OCI-LY3 (cell line): ENCODE data around the gene GRPR.
"Not testable (repeated sequence)": the region's sequence is repeated elsewhere in the genome, so short reads cannot be mapped to it uniquely, and the experiment has no call there.

Experiments
- H2AFZ ChIP-seq: fragments of 200-600, 300-600 bp; shearing (Covaris generic); 2 replicates; pipeline ENCODE4 v1.6.0; 2014; ENCODE audit warnings: antibody characterized with exemption, low read depth, low read length
- H3K27ac ChIP-seq: fragments of 200-600, 300-600 bp; sonication (generic); 2 replicates; pipeline ENCODE4 v1.5.1; 2014; ENCODE audit warnings: mild to moderate bottlenecking, low read length, moderate library complexity, mixed read lengths
- H3K27me3 ChIP-seq: fragments of 200-600, 300-600 bp; sonication (generic); 2 replicates; pipeline ENCODE4 v1.6.1; 2014; ENCODE audit warnings: low read depth, low read length, mixed read lengths
- H3K36me3 ChIP-seq: fragments of 200-600, 300-600 bp; sonication (generic); replicated peaks from 2 replicates; pipeline ENCODE3; 2014; ENCODE audit warnings: low read depth, low read length, mixed read lengths
- H3K4me1 ChIP-seq: fragments of 300-600, 200-600 bp; sonication (generic); 2 replicates; pipeline ENCODE4 v1.6.1; 2014; ENCODE audit warnings: low read length, mixed read lengths
- H3K4me2 ChIP-seq: fragments of 200-600, 300-600 bp; sonication (generic); 2 replicates; pipeline ENCODE4 v1.6.1; 2014; ENCODE audit warnings: low read length, mixed read lengths
- H3K4me3 ChIP-seq: fragments of 300-600, 200-600 bp; sonication (generic); 2 replicates; pipeline ENCODE4 v1.5.1; 2014; ENCODE audit warnings: antibody characterized with exemption, mild to moderate bottlenecking, low read length, moderate library complexity
- H3K79me2 ChIP-seq: fragments of 300-600, 200-600 bp; shearing (Covaris generic); 2 replicates; pipeline ENCODE4 v1.6.1; 2014; ENCODE audit warnings: mild to moderate bottlenecking, low read length, mixed read lengths
- H3K9ac ChIP-seq: fragments of 300-600, 200-600 bp; shearing (Covaris generic); 2 replicates; pipeline ENCODE4 v1.6.0; 2014; ENCODE audit warnings: mild to moderate bottlenecking, low read length, moderate library complexity
- H3K9me3 ChIP-seq: fragments of 200-600, 300-600 bp; shearing (Covaris generic); 2 replicates; pipeline ENCODE4 v1.6.1; 2014; ENCODE audit warnings: low read length, mixed read lengths; ENCODE audit not compliant: insufficient read depth
- H4K20me1 ChIP-seq: fragments of 200-600, 300-600 bp; sonication (generic); 2 replicates; pipeline ENCODE4 v1.6.1; 2016; ENCODE audit warnings: low read length, mixed read lengths; ENCODE audit not compliant: insufficient read depth
- EZH2phosphoT487 ChIP-seq: fragments of 200-600 bp; shearing (Covaris generic); IDR thresholded peaks from 2 replicates; pipeline ENCODE4 v1.6.1; 2018; ENCODE audit warnings: antibody characterized with exemption, mixed run types, low read depth
- TF ChIP-seq, protein P1 (sequence below): fragments of 200-600, 300-600 bp; sonication (generic); IDR thresholded peaks from 2 replicates; pipeline ENCODE4 v1.5.1; 2014; ENCODE audit warnings: antibody characterized with exemption, low read length, low read depth

GRPR gene

DNA sequence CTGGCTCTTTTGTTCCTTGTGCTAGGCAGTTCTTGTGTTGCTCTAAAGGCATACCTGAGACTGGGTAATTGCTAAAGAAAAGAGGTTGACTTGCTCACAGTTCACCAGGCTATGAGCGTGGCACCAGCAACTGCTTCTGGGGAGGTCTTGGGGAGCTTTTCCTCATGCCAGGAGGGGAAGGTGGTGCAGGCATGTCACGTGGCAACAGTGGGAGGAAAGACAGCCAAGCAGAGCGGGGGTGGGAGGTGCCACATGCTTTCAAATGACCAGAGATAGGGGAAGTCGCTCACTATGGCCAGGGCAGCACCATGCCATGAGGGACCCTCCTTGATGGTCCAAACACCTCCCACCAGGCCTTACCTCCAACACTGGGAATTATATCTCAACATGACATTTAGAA, 48.6 kb downstream of the GRPR start:
- Histone ChIP-seq H3K4me2 (no peak overlapping the region), H3K27ac (no peak overlapping the region), H2AFZ (no peak overlapping the region), H3K36me3 (no peaks in the 10 kb centered on the region), H3K9me3 (no peaks in the 10 kb centered on the region), H3K4me1 (no peaks in the 10 kb centered on the region), H4K20me1 (no peaks in the 10 kb centered on the region), H3K79me2 (no peaks in the 10 kb centered on the region), H3K9ac (no peak overlapping the region), H3K4me3 (no peak overlapping the region), H3K27me3 (no peaks in the 10 kb centered on the region)
- TF ChIP-seq EZH2phosphoT487: no peak
- TF ChIP-seq, protein P1, sequence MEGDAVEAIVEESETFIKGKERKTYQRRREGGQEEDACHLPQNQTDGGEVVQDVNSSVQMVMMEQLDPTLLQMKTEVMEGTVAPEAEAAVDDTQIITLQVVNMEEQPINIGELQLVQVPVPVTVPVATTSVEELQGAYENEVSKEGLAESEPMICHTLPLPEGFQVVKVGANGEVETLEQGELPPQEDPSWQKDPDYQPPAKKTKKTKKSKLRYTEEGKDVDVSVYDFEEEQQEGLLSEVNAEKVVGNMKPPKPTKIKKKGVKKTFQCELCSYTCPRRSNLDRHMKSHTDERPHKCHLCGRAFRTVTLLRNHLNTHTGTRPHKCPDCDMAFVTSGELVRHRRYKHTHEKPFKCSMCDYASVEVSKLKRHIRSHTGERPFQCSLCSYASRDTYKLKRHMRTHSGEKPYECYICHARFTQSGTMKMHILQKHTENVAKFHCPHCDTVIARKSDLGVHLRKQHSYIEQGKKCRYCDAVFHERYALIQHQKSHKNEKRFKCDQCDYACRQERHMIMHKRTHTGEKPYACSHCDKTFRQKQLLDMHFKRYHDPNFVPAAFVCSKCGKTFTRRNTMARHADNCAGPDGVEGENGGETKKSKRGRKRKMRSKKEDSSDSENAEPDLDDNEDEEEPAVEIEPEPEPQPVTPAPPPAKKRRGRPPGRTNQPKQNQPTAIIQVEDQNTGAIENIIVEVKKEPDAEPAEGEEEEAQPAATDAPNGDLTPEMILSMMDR: no peak

DNA sequence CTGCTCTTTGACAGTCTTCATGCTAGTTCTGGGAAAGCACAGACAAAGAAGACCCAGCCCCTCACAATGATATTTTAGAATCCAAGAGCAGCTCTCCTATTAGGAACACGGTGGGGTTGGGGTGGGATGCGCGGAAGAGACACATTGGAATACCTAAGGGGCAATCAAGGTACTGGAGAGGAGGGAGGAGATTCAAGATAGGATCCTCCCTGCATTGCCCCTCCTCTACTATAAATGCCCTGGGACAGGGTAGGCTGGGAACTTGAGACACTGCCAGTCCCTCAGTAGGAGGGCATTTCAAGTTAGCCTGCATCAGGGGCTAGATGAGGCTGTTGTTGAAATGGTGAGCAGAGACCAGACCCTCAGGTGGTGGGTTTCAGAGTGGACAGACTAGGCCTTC, 49.0 kb downstream of the GRPR start:
- Histone ChIP-seq H3K4me3 (no peak overlapping the region), H3K79me2 (no peaks in the 10 kb centered on the region), H3K4me1 (no peaks in the 10 kb centered on the region), H3K9me3 (no peaks in the 10 kb centered on the region), H3K27ac (no peak overlapping the region), H4K20me1 (no peaks in the 10 kb centered on the region), H3K36me3 (no peaks in the 10 kb centered on the region), H2AFZ (no peak overlapping the region), H3K27me3 (no peaks in the 10 kb centered on the region), H3K4me2 (no peak overlapping the region), H3K9ac (no peak overlapping the region)
- no peak for TF ChIP-seq EZH2phosphoT487
- TF ChIP-seq, protein P1: no peak

DNA sequence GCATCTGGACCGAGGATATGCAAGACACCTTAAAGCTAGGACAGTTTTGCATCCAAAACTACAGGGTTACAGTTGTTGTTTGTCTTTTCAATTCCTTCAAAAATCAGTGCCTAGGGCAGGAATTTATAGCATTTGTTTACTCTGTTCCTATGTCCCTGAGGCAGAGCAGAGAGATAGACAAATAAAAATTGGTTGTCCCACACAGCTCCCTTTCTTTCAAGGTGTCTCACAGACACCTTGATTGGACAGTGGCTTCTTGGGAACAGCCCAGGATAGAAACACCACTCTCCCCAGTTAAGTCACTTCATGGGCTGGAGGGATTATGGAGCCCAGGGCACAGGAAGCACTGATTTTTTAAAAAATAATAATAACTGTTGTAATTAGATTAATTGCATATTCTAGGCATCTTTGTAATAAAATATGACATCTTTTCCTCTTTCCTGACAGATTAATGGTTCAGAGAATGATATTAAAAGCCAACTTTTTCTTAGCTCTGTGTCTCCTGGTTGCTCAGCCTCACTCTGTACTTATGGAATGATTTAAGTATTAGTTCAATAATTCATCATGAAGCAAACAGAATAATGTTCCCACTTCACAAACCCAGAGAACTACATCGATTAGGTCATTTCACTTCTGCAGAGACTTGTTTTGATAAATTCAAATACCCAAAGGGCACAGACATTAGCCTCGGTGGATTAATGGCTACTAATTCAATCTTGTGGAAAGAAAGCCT, 52.1 kb downstream of the GRPR start:
- H3K9ac ChIP-seq: no peak overlapping the region
- no peaks in the 10 kb centered on the region for H3K79me2 ChIP-seq
- no peaks in the 10 kb centered on the region for H4K20me1 ChIP-seq
- no peak overlapping the region for H3K27ac ChIP-seq
- H3K36me3 ChIP-seq: no peaks in the 10 kb centered on the region
- H2AFZ ChIP-seq: no peak overlapping the region
- no peak overlapping the region for H3K4me2 ChIP-seq
- no peak overlapping the region for H3K4me3 ChIP-seq
- H3K9me3 ChIP-seq: no peaks in the 10 kb centered on the region
- TF ChIP-seq, protein P1: no peak
- TF ChIP-seq EZH2phosphoT487: no peak
- H3K4me1 ChIP-seq: no peaks in the 10 kb centered on the region
- no peaks in the 10 kb centered on the region for H3K27me3 ChIP-seq

DNA sequence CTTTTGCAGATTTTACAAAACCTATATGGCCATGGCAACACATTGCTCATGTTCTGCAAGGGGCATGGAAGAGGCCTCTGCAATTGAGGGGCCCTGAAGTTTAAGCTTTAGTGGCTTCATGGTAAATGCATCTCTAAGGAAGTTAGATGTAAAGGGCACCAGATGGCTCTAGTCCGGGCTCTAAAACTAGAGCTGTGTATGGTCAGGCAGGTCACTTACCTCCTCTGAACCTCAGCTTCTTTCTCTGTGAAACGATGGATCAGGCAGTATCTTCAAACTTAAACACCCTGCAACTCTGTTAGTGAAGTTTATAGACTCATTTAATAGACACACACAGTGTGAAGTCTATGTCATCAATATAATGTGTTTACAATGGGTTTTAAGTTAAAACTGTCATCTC, 53.9 kb downstream of the GRPR start:
- H3K4me2 ChIP-seq: no peak overlapping the region
- no peaks in the 10 kb centered on the region for H4K20me1 ChIP-seq
- H2AFZ ChIP-seq: no peak overlapping the region
- no peaks in the 10 kb centered on the region for H3K9me3 ChIP-seq
- H3K27me3 ChIP-seq: no peaks in the 10 kb centered on the region
- H3K4me3 ChIP-seq: no peak overlapping the region
- H3K79me2 ChIP-seq: no peaks in the 10 kb centered on the region
- H3K27ac ChIP-seq: no peak overlapping the region
- H3K9ac ChIP-seq: no peak overlapping the region
- TF ChIP-seq, protein P1: no peak
- no peak for TF ChIP-seq EZH2phosphoT487
- H3K36me3 ChIP-seq: no peaks in the 10 kb centered on the region
- H3K4me1 ChIP-seq: no peaks in the 10 kb centered on the region

DNA sequence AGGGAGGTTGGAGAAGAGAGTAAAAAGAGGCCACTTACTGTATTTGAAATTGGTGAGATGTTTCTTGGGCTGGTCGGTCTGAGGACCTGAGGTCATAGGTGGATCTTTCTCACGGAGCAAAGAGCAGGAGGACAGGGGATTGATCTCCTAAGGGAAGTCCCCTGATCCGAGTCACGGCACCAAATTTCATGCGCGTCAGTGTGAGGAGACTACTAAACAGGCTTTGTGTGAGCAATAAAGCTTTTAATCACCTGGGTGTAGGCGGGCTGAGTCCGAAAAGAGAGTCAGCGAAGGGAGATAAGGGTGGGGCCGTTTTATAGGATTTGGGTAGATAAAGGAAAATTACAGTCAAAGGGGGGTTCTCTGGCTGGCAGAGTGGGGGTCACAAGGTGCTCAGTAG, 60.5 kb downstream of the GRPR start:
- H2AFZ ChIP-seq, H4K20me1 ChIP-seq, H3K79me2 ChIP-seq, H3K36me3 ChIP-seq, H3K4me2 ChIP-seq, H3K27ac ChIP-seq, H3K9me3 ChIP-seq, H3K9ac ChIP-seq, H3K4me3 ChIP-seq, H3K27me3 ChIP-seq: not testable (repeated sequence)
- H3K4me1 ChIP-seq: peaks cover 12% of the 10 kb centered on the region
